ENCODE data around the gene OR4C12. TPM values are rescaled to one million over a fixed set of nuclear protein-coding genes. Genes with fewer than 3 reads are reported as not detected.
"Not testable (repeated sequence)": the region's sequence is repeated elsewhere in the genome, so short reads cannot be mapped to it uniquely, and the experiment has no call there.

OR4C12 gene
- total and polyA plus RNA-seq, 2 experiments from 2014 or later = not detected

- DNase-seq (ENCODE audit: low spot score) (no peak), ATAC-seq (no peak)
- H3K4me1 Mint-ChIP-seq = no peaks in the 10 kb centered on the region
- no peak within 1 kb of the TSS for H3K27ac Mint-ChIP-seq
- Histone ChIP-seq H3K4me1 (ENCODE audit: insufficient read depth) (no peaks in the 10 kb centered on the region), H3K36me3 (ENCODE audit: insufficient read depth) (no peaks in the 10 kb centered on the region), H3K27ac (ENCODE audit: low read depth) (no peak within 1 kb of the TSS), H3K4me3 (no peak within 1 kb of the TSS), H3K9me2 (ENCODE audit: insufficient read depth) (no peaks in the 10 kb centered on the region), H3K4me2 (no peak within 1 kb of the TSS), H3K79me2 (replicated peaks; ENCODE audit: insufficient read depth) (no peaks in the 10 kb centered on the region), H4K20me1 (replicated peaks; ENCODE audit: insufficient read depth) (no peaks in the 10 kb centered on the region), H3F3A (replicated peaks; ENCODE audit: low read depth) (no peaks in the 10 kb centered on the region), H2AFZ (no peak within 1 kb of the TSS), H3K27me3 (ENCODE audit: insufficient read depth) (no peaks in the 10 kb centered on the region)
- peaks cover 23% of the 10 kb centered on the region for H3K36me3 Mint-ChIP-seq (ENCODE audit: low read depth)
- no peak within 1 kb of the TSS for H3K4me3 Mint-ChIP-seq
- peaks cover 88% of the 10 kb centered on the region for H3K9me3 Mint-ChIP-seq
- H3K27me3 Mint-ChIP-seq (ENCODE audit: insufficient read depth, low read depth, poor library complexity) = peaks cover under 1% of the 10 kb centered on the region
- TF ChIP-seq, protein P1, sequence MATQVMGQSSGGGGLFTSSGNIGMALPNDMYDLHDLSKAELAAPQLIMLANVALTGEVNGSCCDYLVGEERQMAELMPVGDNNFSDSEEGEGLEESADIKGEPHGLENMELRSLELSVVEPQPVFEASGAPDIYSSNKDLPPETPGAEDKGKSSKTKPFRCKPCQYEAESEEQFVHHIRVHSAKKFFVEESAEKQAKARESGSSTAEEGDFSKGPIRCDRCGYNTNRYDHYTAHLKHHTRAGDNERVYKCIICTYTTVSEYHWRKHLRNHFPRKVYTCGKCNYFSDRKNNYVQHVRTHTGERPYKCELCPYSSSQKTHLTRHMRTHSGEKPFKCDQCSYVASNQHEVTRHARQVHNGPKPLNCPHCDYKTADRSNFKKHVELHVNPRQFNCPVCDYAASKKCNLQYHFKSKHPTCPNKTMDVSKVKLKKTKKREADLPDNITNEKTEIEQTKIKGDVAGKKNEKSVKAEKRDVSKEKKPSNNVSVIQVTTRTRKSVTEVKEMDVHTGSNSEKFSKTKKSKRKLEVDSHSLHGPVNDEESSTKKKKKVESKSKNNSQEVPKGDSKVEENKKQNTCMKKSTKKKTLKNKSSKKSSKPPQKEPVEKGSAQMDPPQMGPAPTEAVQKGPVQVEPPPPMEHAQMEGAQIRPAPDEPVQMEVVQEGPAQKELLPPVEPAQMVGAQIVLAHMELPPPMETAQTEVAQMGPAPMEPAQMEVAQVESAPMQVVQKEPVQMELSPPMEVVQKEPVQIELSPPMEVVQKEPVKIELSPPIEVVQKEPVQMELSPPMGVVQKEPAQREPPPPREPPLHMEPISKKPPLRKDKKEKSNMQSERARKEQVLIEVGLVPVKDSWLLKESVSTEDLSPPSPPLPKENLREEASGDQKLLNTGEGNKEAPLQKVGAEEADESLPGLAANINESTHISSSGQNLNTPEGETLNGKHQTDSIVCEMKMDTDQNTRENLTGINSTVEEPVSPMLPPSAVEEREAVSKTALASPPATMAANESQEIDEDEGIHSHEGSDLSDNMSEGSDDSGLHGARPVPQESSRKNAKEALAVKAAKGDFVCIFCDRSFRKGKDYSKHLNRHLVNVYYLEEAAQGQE (IDR thresholded peaks at IDR 0.05; ENCODE audit: unreplicated experiment) = no peak
- TF ChIP-seq ZNF114 (CRISPR knock-in tag; IDR thresholded peaks at IDR 0.05) (no peak), EZH2phosphoT487 (IDR thresholded peaks at IDR 0.05; ENCODE audit: unreplicated experiment) (no peak), JUNB (IDR thresholded peaks at IDR 0.05; ENCODE audit: unreplicated experiment) (no peak), ZNF331 (CRISPR knock-in tag; IDR thresholded peaks at IDR 0.05; ENCODE audit: low read depth) (no peak), CREB1 (CRISPR knock-in tag; IDR thresholded peaks at IDR 0.05; ENCODE audit: low read depth) (no peak), EZH2 (IDR thresholded peaks at IDR 0.05; ENCODE audit: low read depth, unreplicated experiment) (no peak), STAT1 (IDR thresholded peaks at IDR 0.05; ENCODE audit: unreplicated experiment) (no peak)
- TF ChIP-seq, protein P2, sequence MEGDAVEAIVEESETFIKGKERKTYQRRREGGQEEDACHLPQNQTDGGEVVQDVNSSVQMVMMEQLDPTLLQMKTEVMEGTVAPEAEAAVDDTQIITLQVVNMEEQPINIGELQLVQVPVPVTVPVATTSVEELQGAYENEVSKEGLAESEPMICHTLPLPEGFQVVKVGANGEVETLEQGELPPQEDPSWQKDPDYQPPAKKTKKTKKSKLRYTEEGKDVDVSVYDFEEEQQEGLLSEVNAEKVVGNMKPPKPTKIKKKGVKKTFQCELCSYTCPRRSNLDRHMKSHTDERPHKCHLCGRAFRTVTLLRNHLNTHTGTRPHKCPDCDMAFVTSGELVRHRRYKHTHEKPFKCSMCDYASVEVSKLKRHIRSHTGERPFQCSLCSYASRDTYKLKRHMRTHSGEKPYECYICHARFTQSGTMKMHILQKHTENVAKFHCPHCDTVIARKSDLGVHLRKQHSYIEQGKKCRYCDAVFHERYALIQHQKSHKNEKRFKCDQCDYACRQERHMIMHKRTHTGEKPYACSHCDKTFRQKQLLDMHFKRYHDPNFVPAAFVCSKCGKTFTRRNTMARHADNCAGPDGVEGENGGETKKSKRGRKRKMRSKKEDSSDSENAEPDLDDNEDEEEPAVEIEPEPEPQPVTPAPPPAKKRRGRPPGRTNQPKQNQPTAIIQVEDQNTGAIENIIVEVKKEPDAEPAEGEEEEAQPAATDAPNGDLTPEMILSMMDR (conservative IDR thresholded peaks at IDR 0.05; ENCODE audit: low read depth in 2 of 2) = no peak
- TF ChIP-seq, protein P3, sequence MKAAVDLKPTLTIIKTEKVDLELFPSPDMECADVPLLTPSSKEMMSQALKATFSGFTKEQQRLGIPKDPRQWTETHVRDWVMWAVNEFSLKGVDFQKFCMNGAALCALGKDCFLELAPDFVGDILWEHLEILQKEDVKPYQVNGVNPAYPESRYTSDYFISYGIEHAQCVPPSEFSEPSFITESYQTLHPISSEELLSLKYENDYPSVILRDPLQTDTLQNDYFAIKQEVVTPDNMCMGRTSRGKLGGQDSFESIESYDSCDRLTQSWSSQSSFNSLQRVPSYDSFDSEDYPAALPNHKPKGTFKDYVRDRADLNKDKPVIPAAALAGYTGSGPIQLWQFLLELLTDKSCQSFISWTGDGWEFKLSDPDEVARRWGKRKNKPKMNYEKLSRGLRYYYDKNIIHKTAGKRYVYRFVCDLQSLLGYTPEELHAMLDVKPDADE (IDR thresholded peaks at IDR 0.05) = no peak
These were observed 30.2 kb downstream of the OR4C12 start, which contains the start of gene OR4C13 for GRCh38 chr11:49952091-49952490. TSS of gene OR4C13 (plus strand) at chr11:49952391. CDS start at chr11:49952423, 32 bp downstream.

DNA sequence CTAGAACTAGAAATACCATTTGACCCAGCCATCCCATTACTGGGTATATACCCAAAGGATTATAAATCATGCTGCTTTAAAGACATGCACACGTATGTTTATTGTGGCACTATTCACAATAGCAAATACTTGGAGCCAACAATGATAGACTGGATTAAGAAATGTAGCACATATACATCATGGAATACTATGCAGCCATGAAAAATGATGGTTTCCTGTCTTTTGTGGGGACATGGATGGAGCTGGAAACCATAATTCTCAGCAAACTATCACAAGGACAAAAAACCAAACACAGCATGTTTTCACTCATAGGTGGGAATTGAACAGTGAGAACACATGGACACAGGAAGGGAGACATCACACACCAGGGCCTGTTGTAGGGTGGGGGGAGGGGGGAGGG lies 33.6 kb downstream of the OR4C12 start:
- not testable (repeated sequence) for DNase-seq (ENCODE audit: low spot score); ATAC-seq; H3K79me2 ChIP-seq (replicated peaks; ENCODE audit: insufficient read depth); H3K27me3 ChIP-seq (ENCODE audit: insufficient read depth); H3K4me3 Mint-ChIP-seq; H3K4me2 ChIP-seq; H3K4me1 Mint-ChIP-seq; H3K27ac ChIP-seq (ENCODE audit: low read depth); H3K36me3 ChIP-seq (ENCODE audit: insufficient read depth); H3K27me3 Mint-ChIP-seq (ENCODE audit: insufficient read depth, low read depth, poor library complexity); H4K20me1 ChIP-seq (replicated peaks; ENCODE audit: insufficient read depth); H3K4me1 ChIP-seq (ENCODE audit: insufficient read depth); H3F3A ChIP-seq (replicated peaks; ENCODE audit: low read depth); H3K27ac Mint-ChIP-seq; H3K4me3 ChIP-seq; H3K9me2 ChIP-seq (ENCODE audit: insufficient read depth); H2AFZ ChIP-seq
- Mint-ChIP-seq H3K9me3 (peaks cover 89% of the 10 kb centered on the region), H3K36me3 (ENCODE audit: low read depth) (peaks cover 15% of the 10 kb centered on the region)

Other genes with a start within 250 kb of the OR4C12 start
- gene OR4C13, start 30.1 kb downstream of the OR4C12 start, total RNA-seq (2014; rRNA removed; shearing (Covaris generic)) = not detected in 2 replicates
- not detected in 2 replicates for gene OR4C13, start 30.1 kb downstream of the OR4C12 start, polyA plus RNA-seq (2016; fragmentation: Nextera tagmentation; extraction: Ambion mirVana)
- gene OR4C45, start 50.3 kb upstream of the OR4C12 start, total RNA-seq (2014; rRNA removed; shearing (Covaris generic)) = not detected in 2 replicates
- gene OR4C45, start 50.3 kb upstream of the OR4C12 start, polyA plus RNA-seq (2016; fragmentation: Nextera tagmentation; extraction: Ambion mirVana) = not detected in 2 replicates

Measured in GM23338 (cell line).